T-helper 1 cell (primary cell): ENCODE results near the gene SMYD3.
"Not testable (repeated sequence)": the region's sequence is repeated elsewhere in the genome, so short reads cannot be mapped to it uniquely, and the experiment has no call there.

Experiments used
- DNase-seq, 5 donors: peaks; one replicate each; pipeline ENCODE4 v3.0.0-alpha.2; 2012 to 2020

Gene SMYD3

DNA sequence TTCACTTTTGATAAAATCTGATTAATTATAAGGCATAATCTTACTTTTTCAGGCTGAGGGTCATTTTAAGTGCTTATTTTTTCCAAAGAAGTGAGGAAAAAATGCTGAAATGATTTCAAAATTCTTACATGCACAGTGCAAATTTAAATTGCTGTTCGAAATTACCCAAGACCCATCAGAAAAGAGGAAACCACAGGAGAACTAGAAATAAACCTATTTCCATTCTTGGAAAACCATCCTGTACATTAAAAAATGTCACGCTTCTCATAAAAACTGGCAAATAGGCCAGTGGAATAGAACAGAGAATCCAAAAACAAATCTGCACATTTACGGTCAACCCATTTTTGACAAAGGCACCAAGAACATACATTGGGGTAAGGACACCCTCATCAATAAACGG, 414.9 kb downstream of the SMYD3 start:
- no peak for DNase-seq

DNA sequence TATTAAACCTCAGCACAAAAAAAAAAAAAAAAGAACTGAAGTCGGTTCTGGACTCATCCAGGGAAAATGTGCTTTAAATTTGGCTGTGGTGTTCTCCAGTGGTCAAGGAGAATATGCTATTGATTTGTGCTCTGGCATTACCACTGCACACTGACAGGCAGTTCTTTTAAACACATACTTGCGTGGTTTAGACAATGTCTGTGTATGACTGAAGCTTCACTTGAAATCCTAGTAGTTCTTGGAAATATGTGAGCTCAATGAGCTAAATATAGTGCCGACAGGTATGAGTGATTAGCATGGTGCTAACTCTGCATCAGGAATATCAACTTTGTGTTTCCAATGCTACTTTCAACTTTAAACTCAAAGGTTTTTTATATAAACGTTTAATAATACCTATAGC, 415.6 kb downstream of the SMYD3 start:
- DNase-seq, result peak in 1 of 5 donors; percentile 11

DNA sequence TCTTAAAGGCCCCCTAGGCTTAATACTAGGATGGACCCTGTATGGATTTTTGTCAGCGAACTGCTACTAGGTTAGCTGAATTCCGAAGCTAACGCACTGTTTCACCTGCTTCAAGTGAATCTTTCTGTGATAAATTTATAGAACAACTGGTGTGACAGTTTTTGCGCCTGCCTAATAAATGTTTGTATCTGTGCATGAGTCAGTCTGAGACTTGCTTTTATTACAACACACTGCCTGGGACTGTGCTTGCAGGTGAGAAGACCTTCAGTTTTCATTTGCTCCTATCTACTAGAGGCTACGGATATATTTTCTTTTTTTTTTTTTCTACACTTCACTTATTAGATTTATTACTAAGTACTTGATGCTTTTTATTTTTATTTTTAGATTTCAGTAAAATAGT, 420.9 kb downstream of the SMYD3 start:
- no peak for DNase-seq

DNA sequence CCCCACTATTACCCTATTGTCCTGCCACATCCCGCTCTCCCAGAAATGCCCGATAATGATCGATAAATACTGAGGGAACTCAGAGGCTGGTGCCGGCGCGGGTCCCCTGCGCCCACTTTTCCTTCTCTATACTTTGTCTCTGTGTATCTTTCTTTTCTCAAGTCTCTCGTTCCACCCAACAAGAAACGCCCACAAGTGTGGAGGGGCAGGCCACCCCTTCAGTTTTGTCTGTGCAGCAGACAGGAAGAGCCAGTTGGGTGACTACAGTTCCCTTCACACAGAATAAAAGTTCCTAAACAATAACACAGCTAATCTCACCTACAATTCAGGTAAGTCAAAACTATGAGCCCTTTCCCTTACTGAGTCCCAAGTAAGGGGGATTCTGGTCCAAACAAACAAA, 423.7 kb downstream of the SMYD3 start:
- DNase-seq, result no peak

DNA sequence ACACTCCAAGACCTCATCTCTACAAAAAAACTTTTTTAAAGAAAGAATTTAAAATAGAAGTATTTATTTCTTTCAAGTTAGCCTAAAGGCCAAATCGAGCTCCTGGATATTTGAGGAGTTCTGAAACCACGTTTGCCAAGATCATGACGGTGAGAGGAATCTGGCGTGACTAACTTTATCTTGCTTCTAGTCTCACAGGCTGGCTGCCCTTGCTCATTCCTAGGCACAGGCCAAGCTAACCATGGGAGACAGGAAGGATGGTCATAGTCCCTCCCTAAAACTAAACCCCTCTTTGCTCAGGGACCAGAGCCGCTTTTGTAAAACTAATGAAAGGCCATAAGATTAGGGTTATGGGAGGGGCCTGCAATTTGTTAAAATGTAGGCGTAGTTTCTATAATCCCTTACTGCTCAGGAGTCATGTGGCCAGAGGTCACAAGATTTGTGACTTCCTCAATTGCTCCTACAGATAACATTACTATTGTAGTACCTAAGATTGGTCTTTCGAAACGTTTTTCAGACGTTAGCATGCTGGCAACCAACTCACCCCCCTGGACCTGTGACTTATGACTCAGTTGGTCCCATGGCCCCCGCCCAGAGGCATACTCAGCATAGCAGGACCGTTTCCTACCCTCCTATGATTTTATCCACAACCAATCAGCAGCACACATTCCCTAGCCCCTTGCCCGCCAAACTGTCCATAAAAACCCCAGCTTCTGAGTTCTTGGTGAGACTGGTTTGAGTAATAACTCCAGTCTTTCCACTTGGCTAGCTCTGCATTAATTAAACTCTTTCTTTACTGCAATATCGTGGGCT, 425.0 kb downstream of the SMYD3 start:
- no peak for DNase-seq

DNA sequence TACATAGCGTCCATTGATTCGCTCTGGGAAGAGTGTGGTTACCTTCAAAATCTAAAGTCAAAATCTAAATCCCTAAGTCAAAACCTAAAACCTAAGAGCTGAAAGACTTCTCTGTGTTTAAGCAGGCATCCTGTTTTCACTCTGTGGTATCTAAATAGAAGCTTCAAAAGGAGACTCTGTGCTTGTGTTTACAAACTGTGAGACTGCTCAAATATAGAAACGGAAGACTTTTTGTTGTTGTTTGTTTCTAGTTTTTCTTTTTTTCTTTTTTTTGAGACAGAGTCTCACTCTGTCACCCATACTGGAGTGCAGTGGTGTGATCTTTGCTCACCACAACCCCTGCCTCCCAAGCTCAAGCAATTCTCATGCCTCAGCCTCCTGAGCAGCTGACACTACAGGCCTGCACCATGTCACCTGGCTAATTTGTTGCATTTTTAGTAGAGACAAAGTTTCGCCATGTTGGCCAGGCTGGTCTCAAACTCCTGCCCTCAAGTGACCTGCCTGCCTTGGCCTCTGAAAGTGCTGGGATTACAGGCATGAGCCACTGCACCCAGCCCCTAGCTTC, 425.9 kb downstream of the SMYD3 start:
- no peak for DNase-seq

DNA sequence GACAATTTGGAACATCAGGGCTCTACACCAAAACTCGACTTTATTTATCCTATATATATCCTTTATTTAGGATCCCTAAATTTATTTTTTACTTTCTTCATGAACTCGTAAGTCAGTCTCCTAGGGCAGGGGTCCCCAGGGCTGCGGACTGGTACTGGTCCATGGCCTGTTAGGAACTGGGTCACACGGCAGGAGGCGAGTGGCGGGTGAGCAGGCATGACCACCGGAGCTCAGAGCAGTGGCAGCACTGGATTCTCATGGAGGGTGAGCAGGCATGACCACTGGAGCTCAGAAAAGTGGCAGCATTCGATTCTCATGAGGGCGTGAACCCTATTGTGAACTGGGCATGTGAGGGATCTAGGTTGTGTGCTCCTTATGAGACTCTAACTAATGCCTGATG, 427.0 kb downstream of the SMYD3 start:
- DNase-seq, result no peak

DNA sequence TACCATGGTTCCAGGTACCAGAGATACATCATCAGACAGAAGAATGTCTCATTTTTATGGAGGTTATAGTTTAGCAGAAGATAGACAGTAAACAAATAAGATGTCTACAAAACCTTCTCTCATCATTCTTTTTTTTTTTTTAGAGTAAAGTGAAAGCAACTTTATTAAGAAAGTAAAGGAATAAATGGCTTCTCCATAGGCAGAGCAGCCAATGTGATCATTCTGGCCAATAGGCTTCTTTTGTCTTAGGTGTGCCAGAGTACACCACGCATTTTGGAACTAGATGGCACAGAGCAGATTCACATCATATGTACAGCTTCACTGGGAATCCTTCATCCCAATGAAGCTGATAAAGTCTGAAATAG, 428.2 kb downstream of the SMYD3 start:
- no peak for DNase-seq

DNA sequence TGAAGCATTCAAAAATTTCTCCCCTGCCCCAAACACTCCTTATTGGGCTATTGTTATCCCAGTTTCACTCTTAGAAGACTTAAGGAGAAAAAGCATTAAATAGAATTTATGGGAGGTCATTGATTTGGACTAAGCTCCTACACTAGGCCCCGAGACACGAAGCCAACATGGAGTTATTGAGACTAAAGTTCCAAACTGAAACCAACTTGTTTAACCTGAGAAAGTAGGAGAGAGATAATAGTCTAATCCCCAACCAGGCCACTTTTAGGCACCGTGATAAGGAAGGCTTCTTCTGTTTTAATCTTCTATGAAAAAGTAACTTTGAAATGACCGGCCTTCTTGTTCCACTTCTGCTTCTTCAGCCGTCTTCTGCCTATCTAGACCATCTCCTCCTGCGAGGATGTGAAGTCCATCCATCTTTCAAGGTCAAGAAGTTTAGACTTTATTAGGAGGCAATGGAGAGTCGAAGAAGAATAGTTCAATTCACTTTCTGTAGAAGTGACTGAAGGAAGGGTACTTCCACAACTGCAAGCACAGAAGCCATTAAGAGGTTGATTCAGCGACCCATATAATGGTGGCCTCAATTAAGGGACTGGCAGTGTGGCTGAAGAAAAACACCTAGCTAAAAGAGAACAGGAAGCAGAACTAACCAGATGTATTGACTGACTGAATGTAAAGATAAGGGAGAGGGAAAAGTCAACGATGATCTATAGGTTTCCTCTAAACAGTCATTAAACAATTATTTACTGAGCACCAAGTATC, 428.8 kb downstream of the SMYD3 start:
- no peak for DNase-seq

DNA sequence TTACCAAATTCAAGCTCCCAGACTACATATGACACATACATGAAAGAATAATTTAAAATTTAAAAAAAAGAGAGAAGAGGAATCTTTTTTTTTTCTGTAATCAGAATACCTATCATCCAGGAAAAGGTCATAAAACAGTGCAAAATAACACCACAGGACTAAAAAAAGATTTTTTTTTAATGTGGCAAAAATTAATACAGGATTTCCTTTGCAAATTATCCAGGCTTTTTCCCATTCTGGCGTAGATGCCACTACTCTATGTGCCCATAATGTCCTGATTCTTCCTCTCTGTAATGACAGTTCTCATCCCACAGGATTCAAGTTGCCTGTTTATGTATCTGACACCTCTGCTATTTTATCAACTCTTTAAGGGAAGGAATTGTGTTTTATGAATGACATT, 429.6 kb downstream of the SMYD3 start:
- no peak for DNase-seq

DNA sequence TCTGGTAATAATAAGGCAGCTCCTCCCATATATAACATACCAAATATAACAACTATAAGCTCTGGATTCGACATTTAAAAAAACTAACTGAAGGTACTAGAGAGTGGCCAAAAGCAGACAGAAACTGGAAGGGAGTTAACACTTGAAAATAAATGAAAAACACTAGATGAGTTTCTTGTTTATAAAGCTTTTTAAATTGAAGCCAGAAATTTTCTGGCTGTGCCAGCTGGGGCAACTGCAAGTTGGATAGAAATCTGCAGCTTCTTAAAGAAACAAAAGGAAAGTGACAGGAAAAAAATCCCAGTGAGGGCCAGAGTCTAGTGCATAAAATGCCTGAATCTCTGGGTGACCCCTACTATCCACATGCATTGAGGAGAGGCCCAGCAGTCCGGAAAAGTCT, 432.7 kb downstream of the SMYD3 start:
- no peak for DNase-seq

DNA sequence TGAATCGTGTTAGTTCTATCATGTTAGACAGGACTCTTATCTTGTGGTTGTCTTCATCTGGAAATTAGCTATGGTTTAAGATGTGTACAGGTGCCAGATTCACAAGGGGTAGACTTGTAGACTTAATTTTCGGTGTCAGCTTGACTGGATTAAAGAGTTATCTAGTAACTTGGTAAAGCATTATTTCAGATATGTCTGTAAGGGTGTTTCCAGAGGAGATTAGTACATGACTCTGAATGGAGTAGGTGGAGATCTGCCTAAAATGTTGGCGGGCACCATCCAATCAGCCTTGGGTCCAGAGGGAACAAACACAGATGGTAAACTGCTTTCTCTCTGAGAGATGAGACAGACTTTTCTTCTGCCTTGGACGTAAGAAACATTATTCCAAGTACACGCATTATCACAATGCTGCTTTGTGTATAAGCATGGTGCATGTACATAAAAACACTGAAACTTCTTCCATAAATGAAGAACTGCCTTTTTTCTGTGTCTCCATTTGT, 434.6 kb downstream of the SMYD3 start:
- DNase-seq, result no peak

DNA sequence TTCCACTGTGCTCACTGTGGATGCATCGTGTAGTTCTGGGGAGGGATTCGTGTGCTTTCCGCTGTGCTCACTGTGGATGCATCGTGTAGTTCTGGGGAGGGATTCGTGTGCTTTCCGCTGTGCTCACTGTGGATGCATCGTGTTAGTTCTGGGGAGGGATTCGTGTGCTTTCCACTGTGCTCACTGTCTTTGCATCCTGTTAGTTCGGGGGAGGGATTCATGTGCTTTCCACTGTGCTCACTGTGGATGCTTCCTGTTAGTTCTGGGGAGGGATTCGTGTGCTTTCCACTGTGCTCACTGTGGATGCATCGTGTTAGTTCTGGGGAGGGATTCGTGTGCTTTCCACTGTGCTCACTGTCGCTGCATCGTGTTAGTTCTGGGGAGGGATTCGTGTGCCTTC, 435.1 kb downstream of the SMYD3 start:
- DNase-seq, result not testable (repeated sequence)

DNA sequence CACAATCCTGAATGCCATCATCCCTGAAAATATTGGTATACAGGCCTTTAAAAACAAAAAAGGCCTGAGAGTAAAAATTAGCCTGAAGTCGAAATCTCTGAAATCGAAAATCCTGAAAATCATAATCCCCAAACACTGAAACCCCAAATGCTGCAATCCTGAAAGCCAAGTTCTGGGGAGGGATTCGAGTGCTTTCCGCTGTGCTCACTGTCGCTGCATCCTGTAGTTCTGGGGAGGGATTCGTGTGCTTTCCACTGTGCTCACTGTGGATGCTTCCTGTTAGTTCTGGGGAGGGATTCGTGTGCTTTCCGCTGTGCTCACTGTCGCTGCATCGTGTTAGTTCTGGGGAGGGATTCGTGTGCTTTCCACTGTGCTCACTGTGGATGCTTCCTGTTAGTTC, 435.5 kb downstream of the SMYD3 start:
- not testable (repeated sequence) for DNase-seq

DNA sequence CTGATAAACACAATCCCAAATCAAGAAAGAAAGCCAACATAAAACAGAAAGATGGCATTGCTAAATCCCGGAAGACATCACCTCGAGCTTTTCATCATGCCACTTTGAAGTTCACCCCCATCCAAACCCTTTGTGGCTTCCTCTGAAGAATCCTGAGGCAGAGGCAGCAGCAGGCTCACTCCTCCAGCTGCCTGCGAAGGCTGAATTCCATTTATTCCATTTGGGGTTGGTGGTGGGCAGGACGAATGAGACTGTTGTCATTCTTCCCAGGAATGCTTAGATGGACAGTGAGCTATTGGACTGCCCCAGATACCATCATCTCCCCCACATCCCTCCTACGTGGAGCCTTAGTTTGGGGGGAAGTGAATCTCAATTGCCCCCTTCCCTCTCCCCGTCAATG, 437.5 kb downstream of the SMYD3 start:
- DNase-seq, result no peak

DNA sequence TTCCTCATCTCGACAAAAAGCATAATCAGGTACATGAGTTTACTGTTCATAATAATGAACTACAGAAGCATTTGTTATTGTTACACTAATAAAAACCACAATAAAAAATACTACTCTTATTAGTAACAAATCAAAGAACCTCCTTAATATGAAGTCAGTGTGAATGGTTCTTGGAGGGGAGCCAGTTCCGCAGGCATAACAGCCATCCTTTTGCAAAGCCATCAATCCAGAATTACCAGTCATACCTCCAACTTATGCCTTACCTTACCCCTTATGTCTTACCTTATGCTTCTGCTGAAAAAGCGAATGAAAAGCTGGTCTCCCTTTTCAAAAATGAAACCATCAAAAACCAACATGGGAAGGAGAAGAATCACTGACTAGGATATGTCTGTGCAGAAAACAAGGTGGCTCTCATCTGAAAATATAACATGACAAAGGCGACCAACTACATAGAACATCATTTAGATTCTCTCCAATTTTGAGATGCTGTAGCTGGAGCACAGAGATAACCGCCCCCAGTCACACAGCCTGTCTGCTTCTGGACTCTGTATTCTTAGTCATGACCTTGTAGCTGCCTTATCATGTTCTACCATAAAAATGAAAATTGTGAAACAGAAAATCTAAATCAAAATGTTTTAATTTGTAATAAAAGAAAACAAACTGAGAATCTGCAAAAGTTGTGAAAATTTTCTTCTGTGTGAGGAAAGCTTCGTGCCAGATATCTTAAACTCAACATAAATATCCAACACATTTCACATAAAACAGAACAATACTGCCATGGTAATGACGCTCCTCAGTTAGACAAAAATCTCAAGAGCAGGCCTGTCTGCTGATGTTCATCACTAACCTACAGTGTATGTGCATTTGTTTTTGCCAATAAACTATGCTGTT, 438.2 kb downstream of the SMYD3 start:
- no peak for DNase-seq

DNA sequence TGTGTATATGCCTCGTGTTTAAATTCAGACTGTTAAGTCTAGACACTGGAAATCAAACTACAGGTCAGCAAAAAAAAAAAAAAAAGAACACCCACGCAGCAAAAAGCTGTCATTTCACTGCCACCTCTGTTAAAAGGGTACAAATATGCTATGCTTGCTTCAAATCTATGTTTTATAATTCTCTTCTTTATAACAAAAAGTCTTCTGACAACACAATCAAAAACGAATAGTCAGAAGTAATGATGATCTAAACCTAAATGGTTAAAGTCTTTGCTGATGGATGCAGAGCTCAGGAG, 438.9 kb downstream of the SMYD3 start:
- DNase-seq, result no peak

DNA sequence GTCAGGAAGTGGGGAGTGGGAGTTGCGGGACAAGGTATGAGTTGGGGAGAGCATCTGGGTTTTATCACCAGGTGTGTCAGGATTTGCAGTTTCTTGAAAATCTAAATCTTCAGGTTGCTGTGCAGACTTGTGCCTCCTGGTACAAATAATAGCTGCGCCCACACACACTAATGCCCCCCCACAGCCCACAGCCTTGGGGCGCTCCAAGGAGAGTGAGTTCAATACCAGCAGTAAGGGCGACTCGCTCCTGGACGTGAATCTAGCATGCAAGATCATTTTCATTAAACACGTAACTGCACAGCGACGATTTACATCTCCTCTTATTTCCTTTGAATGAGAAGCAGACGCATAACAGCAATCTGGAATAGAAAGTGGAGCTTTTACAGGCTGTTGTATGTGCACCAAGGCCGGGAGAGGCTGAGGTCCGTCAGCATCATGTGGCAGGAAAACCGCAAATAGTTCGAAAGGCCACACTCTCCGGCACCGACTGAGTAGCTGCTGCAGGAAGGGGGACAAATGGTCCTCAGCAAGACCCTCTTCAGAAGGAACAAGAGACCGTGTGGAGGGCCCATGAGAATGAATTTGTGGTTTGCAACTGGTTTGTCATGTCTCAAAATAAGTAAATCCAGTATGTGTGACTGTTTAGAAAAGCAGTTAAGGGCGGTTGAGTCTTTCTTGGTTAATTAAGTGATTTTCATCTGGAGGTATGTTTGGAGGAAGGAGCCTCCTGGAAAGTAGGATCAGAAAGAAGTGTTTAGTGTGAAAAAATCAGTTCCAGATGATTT, 439.5 kb downstream of the SMYD3 start:
- DNase-seq, result no peak

DNA sequence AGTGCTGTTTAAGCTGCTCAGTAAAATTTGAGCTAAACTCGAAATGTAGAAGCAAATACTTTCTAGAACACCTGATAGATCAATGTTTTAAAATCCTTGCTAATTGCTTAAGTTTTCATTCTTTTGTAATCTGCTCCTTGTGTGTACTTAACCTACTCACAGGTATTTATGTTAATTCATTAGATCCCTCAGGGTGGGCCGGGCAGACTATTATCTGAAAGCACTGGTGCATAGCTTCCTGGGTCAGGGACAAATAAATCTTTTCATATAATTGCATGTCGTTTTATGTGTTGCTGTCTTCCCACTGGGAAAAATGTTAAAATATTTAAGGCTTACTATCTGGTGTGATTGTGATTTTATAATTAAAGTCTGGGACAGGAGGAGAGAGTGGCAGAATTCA, 440.5 kb downstream of the SMYD3 start:
- DNase-seq, result no peak

DNA sequence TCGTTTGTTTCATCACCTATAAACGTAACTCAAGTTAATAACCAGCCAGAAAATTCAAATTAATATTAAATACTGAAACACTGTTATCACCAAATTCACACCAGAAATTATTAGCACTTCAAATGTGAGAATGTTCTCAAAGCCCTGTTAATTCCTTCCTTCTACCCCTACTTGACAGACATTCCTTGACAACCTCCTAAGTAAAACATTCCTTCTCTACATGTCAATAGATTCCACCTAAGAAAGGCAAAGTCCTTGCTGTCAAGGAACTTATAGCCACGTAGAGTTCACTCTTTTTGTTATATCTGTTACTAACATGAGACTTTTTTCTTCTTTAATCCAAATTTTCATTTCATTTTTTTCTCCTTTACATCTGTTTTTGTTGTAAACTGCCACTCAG, 441.5 kb downstream of the SMYD3 start:
- no peak for DNase-seq

DNA sequence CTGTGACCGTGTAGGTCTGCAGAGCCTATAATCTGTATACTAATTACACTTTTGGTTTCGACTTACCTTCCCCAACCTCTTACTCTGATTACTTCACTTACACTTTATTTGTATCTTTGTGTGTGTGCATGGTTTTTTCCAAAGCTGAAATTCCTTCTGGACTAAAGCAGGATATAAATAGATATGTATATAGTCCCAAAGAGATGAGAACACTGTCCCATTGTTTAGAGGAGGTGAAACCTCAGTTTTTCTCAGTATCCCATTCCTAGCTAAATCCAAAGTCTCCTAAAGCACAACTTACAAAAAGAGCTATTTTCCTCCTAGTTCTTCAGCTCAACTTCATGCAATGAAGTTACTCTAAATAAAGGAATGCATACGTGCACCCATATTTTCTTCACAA, 442.2 kb downstream of the SMYD3 start:
- DNase-seq, result no peak

DNA sequence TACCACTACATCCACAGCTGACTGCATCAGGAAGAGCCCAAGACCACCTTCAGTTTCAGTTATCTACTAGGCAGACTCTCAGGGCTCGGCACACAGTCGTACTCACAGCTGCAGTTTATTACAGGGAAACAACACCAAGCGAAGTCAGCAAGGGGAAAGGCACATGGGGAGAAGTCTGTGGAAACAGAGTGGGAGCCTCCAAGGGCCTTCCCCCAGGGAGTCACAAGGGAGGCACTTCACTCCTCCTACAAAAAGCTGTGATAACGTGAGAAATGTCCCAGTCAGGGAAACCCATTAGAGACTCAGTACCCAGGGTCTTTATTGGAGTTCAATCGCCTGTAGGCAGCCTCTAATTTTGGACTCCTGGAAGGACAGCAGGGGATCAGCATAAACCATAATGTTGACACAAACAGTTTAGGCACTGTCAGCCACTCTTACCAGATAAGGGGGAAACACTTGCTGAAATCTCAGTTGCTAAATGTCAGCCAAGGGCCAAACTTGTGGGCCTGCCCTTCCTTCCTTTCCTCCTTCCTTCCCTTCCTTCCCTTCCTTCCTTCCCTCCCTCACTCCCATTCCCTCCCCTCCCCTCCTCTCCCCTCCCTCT, 444.0 kb downstream of the SMYD3 start:
- DNase-seq, result no peak
